Right ventricle myocardium inferior (tissue), 1 donor: Measurements from ENCODE around the gene LRRC49. TPM values are rescaled to one million over a fixed set of nuclear protein-coding genes. Genes with fewer than 3 reads are reported as not detected.
"Not testable (repeated sequence)": the region's sequence is repeated elsewhere in the genome, so short reads cannot be mapped to it uniquely, and the experiment has no call there.

Source experiments
- ATAC-seq: fragments of 200-7000 bp; cut with Tn5 transposase; one replicate; pipeline ENCODE4 v1.9.1; 2020; ENCODE audit warnings: mild to moderate bottlenecking, moderate library complexity
- DNase-seq: peaks from one replicate; pipeline ENCODE4 v3.0.0; 2021; ENCODE audit errors: missing footprints
- intact Hi-C: fragments of 100-400 bp; cut with DNase I; formaldehyde crosslinking; loops from one replicate; pipeline ENCODE4 v1.11.0; 2022
- total RNA-seq: library from RNA; stranded (reverse); fragmentation: NEBNext Ultra II Directional; extraction: Animal tissue kit (Norgen Biotek cat#: 25700); gene quantifications from one replicate; pipeline ENCODE4 v1.2.1, GENCODE V29; 2021
- donor health status: DM: no; HTN: yes; CAD: no; lungs with severe emphysema.

Gene LRRC49
- total RNA-seq, 1 donor from 2014 or later = 70.9 TPM

DNA sequence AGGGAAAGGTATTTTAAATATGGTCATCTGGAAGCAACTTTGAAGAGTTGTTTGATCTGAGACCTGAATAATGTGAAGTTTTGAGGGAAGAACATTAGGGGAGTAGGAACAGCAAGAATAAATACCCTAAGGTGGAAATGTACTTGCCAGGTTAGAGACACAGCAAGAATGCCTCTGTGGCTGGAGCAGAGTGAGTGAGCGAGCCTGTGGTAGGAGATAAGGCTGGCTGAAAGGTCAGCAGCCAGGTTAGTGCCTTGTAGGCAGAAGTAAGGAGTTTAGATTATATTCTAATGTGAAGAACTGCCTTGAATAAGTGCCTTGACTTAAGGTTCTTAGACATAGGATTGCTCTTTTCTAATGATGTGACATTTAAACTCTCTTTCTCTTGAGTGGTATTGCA, 18.3 kb downstream of the LRRC49 start:
- no peak for ATAC-seq
- DNase-seq = no peak
- intact Hi-C loops = no loop called here

DNA sequence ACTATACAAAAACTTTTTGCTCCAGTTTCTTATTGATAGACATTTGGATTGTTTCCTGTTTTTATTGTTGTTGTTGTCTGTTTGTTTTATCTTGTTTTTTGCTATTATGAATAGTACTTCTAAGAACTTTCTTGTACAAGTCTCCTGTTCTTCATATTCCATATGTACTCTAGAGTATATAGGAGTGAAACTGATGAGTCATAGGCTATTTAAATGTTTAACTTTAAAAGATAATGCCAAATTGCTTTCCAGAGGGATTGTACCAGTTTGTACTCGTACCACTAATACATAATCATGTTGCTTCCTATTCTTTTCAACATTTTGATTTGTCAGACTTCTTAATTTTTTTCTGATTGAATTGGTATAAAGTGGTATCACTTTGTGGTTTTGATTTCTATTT, 19.6 kb downstream of the LRRC49 start:
- ATAC-seq (no peak), DNase-seq (no peak)
- intact Hi-C loops = no loop called here

DNA sequence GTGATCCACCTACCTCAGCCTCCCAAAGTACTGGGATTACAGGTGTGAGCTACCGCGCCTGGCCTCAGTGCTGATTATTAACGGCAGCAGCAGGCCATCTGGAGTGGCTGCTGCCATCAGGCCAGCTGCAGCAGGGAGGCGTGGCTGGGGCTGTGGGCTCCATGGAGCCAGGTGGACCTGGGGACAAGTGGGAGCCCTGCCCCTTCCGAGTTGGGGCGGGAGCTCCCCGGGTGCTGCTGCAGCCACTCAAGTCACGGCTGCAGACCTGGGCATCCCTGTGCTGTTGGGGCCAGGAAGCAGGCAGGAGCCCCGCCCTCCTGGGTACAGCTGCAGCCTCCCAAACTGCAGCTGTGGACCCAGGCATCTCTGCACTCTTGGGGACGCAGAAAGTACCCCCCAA, 23.9 kb downstream of the LRRC49 start:
- intact Hi-C loops = no loop called here
- ATAC-seq = no peak

DNA sequence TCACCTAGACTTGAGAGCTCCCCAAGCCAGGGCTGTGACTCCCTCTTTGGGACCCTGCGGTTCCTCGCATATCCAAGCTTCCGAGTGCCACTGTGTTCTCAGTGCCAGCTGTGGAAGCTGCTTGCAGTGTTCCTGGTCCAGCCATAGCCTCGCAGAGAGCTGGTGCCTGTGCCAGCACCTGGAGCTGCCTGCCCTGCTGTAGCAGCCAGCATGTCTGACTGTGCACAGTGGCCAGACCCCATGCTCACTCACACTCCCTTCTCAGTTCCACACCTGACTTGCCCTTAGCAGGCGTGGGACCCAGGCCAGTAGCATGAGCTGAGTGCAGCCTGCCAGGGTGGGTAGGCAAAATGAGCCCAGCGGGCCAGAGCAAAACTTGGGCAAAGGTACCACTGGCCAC, 25.3 kb downstream of the LRRC49 start:
- intact Hi-C loops = no loop called here
- DNase-seq (no peak), ATAC-seq (no peak)

More for the DNA sequence above, 23.9 kb downstream of the LRRC49 start:
- DNase-seq = no peak

DNA sequence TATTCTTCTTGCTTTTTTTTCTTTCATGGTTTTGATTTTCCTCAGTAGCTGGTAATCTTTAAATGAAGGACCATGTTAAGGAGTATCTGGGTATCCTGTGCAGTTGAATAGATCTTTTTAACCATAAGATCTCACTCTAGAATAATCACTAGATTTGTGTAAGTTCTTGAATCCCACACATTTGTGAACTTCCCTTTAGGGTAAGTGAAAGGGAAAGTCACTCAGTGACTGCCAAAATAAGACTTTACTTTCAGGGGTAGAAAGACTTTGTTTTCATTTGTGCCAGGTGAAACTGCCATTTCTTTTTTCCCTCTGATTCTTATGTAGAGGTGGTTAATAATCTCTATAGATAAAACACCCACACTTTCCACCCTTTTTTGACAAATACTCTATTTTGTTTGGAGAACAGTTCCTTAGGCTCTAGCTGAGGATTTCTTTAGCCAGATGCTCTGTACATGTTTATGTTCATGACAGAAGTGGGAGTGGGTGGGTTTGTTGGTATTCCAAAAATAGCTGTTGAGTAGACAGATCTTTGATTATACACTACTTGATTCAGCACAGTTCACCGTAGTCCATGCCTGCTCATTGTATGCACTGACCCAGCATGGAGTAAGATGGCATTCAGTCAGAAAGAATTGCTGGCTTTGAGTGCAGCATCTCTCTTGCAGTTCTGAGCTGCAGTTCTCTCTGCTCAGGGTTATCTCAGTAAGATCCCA, 28.5 kb downstream of the LRRC49 start:
- no peak for DNase-seq
- intact Hi-C loops = no loop called here
- ATAC-seq = no peak

DNA sequence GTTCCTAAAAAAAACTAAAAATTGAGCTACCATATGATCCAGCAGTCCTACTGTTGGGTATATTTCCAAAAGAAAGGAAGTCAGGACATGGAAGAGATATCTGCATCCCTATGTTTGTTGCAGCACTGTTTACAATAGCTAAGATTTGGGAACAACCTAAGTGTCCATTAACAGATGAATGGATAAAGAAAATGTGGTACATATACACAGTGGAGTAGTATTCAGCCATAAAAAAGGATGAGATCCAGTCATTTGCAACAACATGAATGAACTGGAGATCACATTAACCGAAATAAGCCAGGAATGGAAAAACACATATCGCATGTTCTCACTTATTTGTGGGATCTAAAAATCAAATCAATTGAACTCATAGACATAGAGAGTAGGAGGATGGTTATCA, 29.5 kb downstream of the LRRC49 start:
- no peak for DNase-seq
- intact Hi-C loops = no loop called here

DNA sequence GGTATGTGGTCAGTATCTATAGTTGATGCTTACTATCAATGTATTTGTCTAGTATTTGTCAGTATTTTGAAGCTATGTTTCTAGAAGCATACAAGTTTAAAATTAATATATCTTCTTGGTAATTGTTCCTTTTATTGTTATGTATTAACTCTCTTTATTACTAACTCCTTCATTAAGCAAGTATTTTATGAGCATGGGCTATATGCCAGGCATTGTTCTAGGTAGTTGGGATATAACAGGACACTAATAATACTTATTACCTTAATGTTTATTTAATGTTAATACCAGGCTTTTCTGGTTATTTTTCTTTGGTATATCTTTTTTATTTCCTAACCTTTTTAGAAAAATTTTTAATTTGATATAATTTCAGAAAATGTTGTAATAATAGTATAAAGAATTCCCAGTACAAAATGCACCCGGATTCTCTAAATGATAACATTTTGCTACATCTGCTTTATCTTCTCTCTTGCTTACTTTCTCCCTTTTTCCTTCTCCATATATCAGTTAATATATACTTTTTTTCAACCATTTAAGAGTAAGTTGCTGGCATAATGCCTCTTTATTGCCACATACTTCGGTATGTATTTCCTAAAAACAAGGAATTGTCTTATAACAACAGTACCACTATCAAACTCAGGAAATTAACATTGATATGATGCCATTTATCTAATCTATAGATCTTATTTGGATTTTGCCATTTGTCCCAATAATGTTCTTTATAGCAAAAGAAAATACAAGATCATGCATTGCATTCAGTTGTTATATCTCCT, 30.9 kb downstream of the LRRC49 start:
- intact Hi-C loops = no loop called here
- no peak for ATAC-seq

More for the DNA sequence above, 29.5 kb downstream of the LRRC49 start:
- no peak for ATAC-seq

DNA sequence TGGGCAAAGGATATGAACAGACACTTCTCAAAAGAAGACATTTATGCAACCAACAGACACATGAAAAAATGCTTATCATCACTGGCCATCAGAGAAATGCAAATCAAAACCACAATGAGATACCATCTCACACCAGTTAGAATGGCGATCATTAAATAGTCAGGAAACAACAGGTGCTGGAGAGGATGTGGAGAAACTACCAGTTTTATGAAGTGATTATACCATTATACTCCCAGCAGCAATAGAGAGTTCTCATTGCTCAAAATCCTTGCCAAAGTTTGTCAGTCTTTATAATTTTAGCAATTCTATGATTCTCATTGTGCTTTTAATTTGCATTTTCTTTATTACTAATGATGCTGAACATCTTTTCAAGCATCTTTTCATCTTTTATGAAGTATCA, 34.3 kb downstream of the LRRC49 start:
- intact Hi-C loops, ATAC-seq, DNase-seq: not testable (repeated sequence)

More for the DNA sequence above, 30.9 kb downstream of the LRRC49 start:
- no peak for DNase-seq

DNA sequence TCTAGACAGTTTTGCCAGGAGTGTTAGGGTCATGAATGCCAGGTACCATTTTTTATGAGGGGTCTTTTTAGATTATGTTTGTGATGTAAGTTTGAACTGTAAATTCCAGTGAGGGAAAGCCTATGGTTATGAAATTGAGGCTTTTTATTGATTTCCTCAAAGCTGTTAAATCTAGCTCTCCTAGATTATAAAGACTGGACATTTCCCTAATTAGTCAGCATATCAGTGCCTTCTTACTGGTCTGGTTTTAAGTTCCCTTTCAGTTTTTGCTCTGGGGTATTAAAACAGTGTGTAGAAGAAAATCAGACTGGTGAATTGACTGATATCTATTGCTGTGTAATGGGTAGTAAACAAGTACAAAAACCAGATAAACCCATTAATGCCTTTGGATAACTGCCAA, 39.2 kb downstream of the LRRC49 start:
- ATAC-seq (no peak), DNase-seq (no peak)
- intact Hi-C loops = no loop called here

DNA sequence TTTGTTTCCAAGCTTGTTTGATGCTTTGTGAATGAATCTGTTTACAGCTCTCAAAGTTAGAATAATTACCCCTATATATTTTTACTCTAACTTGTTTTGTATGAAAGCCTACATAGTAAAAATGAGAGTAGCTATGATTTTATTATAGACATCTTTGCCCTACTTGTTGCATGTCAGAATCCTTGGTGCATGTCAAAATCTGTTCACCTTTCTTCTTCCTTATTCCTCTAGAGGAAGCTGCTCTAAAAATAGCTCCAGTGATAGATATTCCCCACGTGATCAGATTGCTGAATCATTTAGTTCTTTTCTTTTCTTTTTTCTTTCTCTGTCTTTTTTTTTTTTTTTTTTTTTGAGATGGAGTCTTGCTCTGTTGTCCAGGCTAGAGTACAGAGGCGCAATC, 39.8 kb downstream of the LRRC49 start:
- no peak for DNase-seq
- ATAC-seq = no peak
- intact Hi-C loops = no loop called here

DNA sequence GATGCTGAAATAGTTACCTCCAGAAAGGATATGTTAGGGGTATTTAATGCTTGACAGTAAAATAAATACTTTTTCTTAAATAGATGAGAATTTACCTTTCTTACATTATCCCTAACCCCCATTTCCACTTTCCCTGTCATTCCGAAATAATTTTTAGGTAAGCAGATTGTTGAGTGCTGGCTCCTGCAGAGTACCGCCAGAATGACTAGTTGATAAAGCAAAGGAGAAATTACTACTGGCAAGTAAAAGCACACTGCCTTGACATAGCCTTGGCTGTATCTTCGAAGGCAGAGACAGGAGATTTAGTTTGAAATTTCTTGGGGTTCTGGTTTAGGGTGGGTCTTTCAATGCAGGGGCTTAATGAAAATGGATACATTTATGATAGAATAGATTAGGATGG, 40.8 kb downstream of the LRRC49 start:
- intact Hi-C loops = no loop called here
- no peak for DNase-seq

DNA sequence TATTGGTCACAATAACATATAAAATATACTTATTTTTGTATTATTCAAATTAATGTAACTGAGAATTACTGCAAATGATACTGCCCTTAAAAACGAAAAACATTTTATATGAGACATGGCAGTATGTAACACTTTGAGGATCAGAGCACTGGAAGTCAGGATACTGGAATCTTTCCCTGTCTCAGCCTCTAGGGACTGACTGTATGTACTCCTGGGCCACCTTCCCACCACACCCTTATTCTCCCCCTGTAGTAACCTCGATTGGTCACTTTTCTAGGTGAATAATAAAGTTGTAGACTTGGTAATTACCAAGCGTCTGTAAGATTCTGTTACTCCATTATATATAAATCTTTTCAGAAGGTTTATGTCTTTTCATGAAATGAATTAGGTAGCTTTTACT, 43.0 kb downstream of the LRRC49 start:
- intact Hi-C loops = loop anchor here (5.0 kb wide), 1 partner anchor 72 kb away; no protein-coding TSS in a partner anchor
- ATAC-seq (no peak), DNase-seq (no peak)

More for the DNA sequence above, 40.8 kb downstream of the LRRC49 start:
- ATAC-seq = no peak

DNA sequence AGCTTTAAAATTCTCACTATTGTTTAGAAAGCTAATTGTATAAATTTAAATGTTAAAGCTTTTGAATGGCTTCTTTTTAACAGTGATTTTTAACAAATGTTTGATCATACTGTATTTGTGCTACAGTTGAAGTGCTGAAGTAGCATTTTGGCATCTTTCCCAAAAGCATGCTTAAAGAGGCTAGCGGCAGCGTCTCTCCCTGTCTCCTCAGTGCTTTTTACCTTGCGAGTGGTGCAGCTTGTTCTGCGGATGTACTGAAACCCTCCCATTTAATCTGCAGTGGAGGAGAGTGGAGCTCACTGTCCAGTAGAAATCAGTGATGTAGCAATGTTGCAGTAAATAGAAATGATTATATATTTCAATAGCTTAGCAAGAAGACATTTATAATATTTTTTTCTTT, 43.7 kb downstream of the LRRC49 start:
- peak; percentile 60 for ATAC-seq
- DNase-seq = no peak
- intact Hi-C loops = loop anchor here (5.0 kb wide), 1 partner anchor 71 kb away; no protein-coding TSS in a partner anchor

DNA sequence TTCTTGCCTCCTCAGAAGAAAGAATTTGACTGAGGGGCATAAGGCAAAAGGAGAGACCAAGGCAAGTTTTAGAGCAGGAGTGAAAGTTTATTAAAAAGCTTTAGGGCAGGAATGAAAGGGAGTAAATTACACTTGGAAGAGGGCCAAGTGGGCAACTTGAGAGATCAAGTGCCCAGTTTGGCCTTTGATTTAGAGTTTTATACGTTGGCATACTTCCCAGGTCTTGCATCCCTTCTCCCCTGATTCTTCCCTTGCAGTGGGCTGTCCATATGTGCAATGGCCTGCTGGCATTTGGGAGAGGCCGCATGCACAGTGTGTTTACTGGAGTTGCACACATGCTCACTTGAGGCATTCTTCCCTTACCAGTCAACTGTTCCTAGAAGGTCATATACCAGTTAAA, 50.7 kb downstream of the LRRC49 start:
- ATAC-seq, intact Hi-C loops, DNase-seq: not testable (repeated sequence)

DNA sequence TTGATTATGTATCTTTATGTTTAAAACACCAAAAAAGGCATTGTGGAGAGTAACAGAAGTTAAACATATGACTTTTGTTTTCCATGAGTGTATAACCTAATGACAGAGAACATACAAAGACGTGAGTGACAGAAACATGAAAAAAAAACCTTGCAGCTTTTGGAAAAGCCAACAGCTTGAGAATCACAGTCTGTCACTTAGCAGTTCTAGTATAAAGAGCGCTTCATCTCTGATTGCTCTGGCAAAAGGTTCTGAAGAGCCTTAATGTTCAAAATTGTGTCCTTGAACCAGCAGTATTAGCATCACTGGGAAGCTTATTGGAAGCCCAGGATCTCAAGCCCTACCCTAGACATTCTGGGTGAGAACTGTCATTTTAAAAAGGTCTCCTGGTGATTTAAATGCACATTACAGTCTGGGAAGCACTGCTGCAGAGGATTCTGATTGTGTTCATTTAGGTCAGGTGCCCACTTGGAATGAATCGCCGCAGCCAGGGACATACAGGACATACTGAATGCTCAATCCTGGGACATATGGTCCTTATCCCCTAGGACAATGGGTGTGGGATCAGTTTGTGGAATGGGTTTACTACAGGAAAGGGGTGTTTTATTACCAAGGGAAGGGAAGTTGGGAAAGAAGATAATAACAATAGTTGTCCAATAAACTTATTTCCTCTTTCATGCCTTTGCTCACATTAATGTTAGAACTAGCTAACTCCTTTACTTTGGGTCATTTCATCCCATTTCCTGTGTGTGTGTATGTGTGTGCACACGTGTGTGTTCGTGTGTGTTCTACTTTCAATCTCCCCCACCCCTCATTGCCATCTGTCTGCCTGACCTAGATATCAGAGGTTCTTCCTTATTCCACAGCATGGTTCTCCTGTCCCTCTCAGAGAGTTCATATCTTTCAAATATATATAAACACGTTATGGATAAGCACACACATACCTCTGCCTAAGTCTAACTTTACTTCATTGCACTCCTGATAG, 55.0 kb downstream of the LRRC49 start:
- DNase-seq (peak; percentile 64), ATAC-seq (peak; percentile 70)
- intact Hi-C loops = no loop called here

DNA sequence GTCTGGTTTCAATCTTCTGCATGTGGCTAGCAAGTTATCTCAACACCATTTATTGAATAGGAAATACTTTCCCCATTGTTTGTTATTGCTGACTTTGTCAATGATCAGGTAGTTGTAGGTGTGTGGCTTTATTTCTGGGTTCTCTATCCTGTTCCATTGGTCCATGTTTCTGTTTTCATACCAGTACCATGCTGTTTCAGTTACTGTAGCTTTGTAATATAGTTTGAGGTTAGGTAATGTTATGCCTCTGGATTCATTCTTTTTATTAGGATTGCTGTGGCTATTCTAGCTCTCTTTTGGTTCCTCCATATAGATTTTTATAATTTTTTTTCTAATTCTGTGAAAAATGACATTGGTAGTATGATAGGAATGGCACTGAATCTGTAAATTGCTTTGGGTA, 58.3 kb downstream of the LRRC49 start:
- no peak for DNase-seq
- intact Hi-C loops = no loop called here
- ATAC-seq = no peak

DNA sequence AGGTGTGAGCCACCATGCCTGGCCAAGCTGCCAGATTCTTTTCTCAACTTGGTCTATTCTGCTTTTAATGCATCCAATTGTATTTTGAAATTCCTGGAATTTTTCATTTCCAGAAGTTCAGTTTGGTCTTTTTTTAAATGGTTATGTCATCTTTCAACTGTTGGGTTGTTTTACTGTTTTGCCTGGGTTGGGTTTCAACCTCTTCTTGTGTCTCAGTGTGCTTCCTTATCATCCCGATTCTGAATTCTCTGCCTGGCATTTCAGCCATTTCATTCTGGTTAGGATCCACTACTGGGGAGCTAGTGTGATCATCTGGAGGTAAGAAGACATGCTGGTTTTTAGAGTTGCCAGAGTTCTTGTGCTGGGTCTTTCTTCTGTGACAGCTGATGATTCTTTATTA, 61.5 kb downstream of the LRRC49 start:
- intact Hi-C loops = no loop called here
- no peak for DNase-seq
- ATAC-seq = no peak

DNA sequence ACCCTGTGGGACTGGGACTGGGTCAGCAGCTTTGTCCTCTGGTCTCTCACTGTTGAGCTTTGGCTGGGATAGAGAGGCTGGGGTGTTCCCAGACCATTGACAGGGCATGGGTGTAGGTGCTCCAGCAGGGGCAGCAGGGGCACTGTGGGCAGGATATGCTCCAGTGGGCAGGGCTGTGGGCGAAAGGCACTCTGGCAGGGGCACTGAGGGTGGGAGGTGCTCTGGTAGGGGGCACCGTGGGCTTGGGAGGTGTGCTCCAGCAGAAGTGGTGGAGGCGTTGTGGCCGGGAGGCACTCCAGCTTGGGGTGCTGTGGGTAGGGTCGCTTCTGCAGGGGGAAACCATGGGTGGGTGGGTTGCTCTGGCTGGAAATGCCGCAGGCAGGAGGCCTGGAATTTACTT, 62.1 kb downstream of the LRRC49 start:
- no peak for ATAC-seq

DNA sequence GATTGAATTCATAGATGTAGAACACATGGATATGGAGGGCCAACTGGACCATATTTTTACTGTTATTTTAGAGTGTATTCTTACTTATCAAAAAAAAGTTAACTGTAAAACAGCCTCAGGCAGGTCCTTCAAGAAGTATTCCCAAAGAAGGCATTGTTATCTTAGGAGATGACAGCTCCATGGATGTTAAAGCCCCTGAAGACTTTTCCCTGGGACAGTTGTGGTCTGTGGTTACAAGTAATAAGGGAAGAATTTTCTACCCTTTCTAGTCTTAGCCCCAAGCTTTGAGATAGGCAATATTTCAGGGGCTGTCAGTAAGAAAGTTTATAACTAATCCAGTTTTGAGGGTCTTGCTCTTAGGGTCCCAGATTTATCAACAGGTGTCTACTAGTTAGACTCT, 62.5 kb downstream of the LRRC49 start:
- intact Hi-C loops = no loop called here
- DNase-seq = no peak
- ATAC-seq = no peak

More for the DNA sequence above, 62.1 kb downstream of the LRRC49 start:
- intact Hi-C loops = no loop called here
- no peak for DNase-seq
